ENCODE measurements around the gene CHST13.

The CHST13 gene

GRCh38 chr3:126517291-126517951 lies 6.5 kb upstream of the CHST13 start, which contains the start of gene UROC1:
Gene UROC1 (minus strand): TSS chr3:126517773. CDS start chr3:126517719, 54 bp downstream.
- TF ChIP-seq CTCF (conservative IDR thresholded peaks at IDR 0.05), result no peak

GRCh38 chr3:126517986-126518778 lies 5.8 kb upstream of the CHST13 start:
- no peak overlapping the region for H3K27ac ChIP-seq
- no peak for TF ChIP-seq CTCF (conservative IDR thresholded peaks at IDR 0.05)

More at GRCh38 chr3:126517291-126517951, 6.5 kb upstream of the CHST13 start, which contains the start of gene UROC1:
- H3K27ac ChIP-seq, result no peak within 1 kb of the TSS

GRCh38 chr3:126518779-126519177 lies 5.2 kb upstream of the CHST13 start:
- no peak overlapping the region for H3K27ac ChIP-seq
- no peak for TF ChIP-seq CTCF (conservative IDR thresholded peaks at IDR 0.05)

- TF ChIP-seq CTCF (conservative IDR thresholded peaks at IDR 0.05), result no peak
- no peak overlapping the region for H3K27ac ChIP-seq
These were observed 4.2 kb upstream of the CHST13 start for GRCh38 chr3:126519506-126520455.

- no peak for TF ChIP-seq CTCF (conservative IDR thresholded peaks at IDR 0.05)
- no peak overlapping the region for H3K27ac ChIP-seq
These were observed 2.6 kb upstream of the CHST13 start for GRCh38 chr3:126521122-126521891.

GRCh38 chr3:126522363-126522788 lies 1.6 kb upstream of the CHST13 start:
- H3K27ac ChIP-seq, result no peak overlapping the region
- peak; percentile 93 for TF ChIP-seq CTCF (conservative IDR thresholded peaks at IDR 0.05)
